IMR-90 (cell line): Measurements from ENCODE around the gene DSCAML1. TPM values are rescaled to one million over a fixed set of nuclear protein-coding genes. Genes with fewer than 3 reads are reported as not detected.

Experiments
- ATAC-seq: fragments of 200-7000 bp; cut with Tn5 transposase; 2 replicates; pipeline ENCODE4 v1.9.1; 2020; ENCODE audit warnings: low read depth, mild to moderate bottlenecking, moderate library complexity
- BruUV-seq: library from RNA; stranded (reverse); fragments of 400-500 nt; replicated peaks from 2 replicates; lab custom pipeline; 2021; lab: Mats Ljungman, UMichigan
- CTCF ChIA-PET: fragments of 300-600 bp; formaldehyde crosslinking; extraction: SDS; loops from one replicate; lab custom pipeline; 2021; ENCODE audit warnings: antibody characterized with exemption; lab: Yijun Ruan, JAX
- POLR2A ChIA-PET: fragments of 300-600 bp; sonication (Branson Sonifier 250); formaldehyde crosslinking; loops from one replicate; lab custom pipeline; 2022; ENCODE audit warnings: antibody characterized with exemption; ENCODE audit not compliant: unreplicated experiment; lab: Charles Lee
- DNase-seq: peaks from one replicate; pipeline ENCODE4 v3.0.0; 2013
- H2AFZ ChIP-seq: replicated peaks from 2 replicates; pipeline ENCODE3; 2013; ENCODE audit warnings: low read length, mild to moderate bottlenecking; ENCODE audit not compliant: poor library complexity
- H2AK5ac ChIP-seq: 2 replicates; pipeline ENCODE4 v1.6.1; 2013; ENCODE audit warnings: low read depth, low read length, inconsistent platforms
- H2AK9ac ChIP-seq: replicated peaks from 2 replicates; pipeline ENCODE3; 2013; ENCODE audit warnings: mild to moderate bottlenecking, low read depth, low read length, moderate library complexity; ENCODE audit not compliant: poor library complexity
- H2BK120ac ChIP-seq: 2 replicates; pipeline ENCODE4 v1.6.1; 2013; ENCODE audit warnings: low read depth, low read length, inconsistent platforms
- H2BK15ac ChIP-seq: 3 replicates; pipeline ENCODE4 v1.6.1; 2013; ENCODE audit warnings: low read depth, low read length, inconsistent platforms
- H2BK20ac ChIP-seq: 2 replicates; pipeline ENCODE4 v1.6.1; 2013; ENCODE audit warnings: low read depth, mild to moderate bottlenecking, inconsistent platforms, low read length, moderate library complexity
- H2BK5ac ChIP-seq: 2 replicates; pipeline ENCODE4 v1.6.1; 2013; ENCODE audit warnings: mild to moderate bottlenecking, low read depth, low read length, inconsistent platforms; ENCODE audit not compliant: poor library complexity, severe bottlenecking
- H3K14ac ChIP-seq: replicated peaks from 2 replicates; pipeline ENCODE4 v1.6.1; 2013; ENCODE audit warnings: low read depth, low read length, inconsistent platforms
- H3K18ac ChIP-seq: 2 replicates; pipeline ENCODE4 v1.6.1; 2013; ENCODE audit warnings: low read depth, low read length, control low read depth
- H3K23ac ChIP-seq: 2 replicates; pipeline ENCODE4 v1.6.1; 2013; ENCODE audit warnings: low read depth, low read length, inconsistent platforms
- H3K27ac ChIP-seq: 2 replicates; pipeline ENCODE4 v1.5.1; 2013; ENCODE audit warnings: mild to moderate bottlenecking, control low read depth, low read length; ENCODE audit not compliant: insufficient read depth
- H3K27me3 ChIP-seq: 2 replicates; pipeline ENCODE4 v1.6.1; 2013; ENCODE audit warnings: low read length; ENCODE audit not compliant: control insufficient read depth, insufficient read depth
- H3K36me3 ChIP-seq: 2 replicates; pipeline ENCODE4 v1.6.1; 2013; ENCODE audit warnings: low read length, mixed read lengths; ENCODE audit not compliant: control insufficient read depth, insufficient read depth
- H3K4ac ChIP-seq: 2 replicates; pipeline ENCODE4 v1.6.1; 2013; ENCODE audit warnings: low read depth, low read length, inconsistent platforms
- H3K4me1 ChIP-seq: 2 replicates; pipeline ENCODE4 v1.6.1; 2013; ENCODE audit warnings: low read length, mixed read lengths; ENCODE audit not compliant: control insufficient read depth, insufficient read depth
- H3K4me2 ChIP-seq: 2 replicates; pipeline ENCODE4 v1.6.1; 2013; ENCODE audit warnings: low read depth, mild to moderate bottlenecking, control low read depth, low read length, moderate library complexity
- H3K4me3 ChIP-seq: 2 replicates; pipeline ENCODE4 v1.5.1; 2013; ENCODE audit warnings: low read depth, mild to moderate bottlenecking, control low read depth, low read length, moderate library complexity; ENCODE audit not compliant: insufficient read depth
- H3K56ac ChIP-seq: 2 replicates; pipeline ENCODE4 v1.6.1; 2013; ENCODE audit warnings: low read length, inconsistent platforms; ENCODE audit not compliant: insufficient read depth; ENCODE audit errors: extremely low read depth
- H3K79me1 ChIP-seq, 2 experiments: 2 replicates each; pipeline ENCODE4 v1.6.1; 2013; ENCODE audit warnings: low read length in 2 of 2, inconsistent platforms in 1 of 2, low read depth in 1 of 2
- H3K9ac ChIP-seq: 2 replicates; pipeline ENCODE4 v1.6.1; 2013; ENCODE audit warnings: low read depth, low read length, control low read depth
- H3K9me1 ChIP-seq: 2 replicates; pipeline ENCODE4 v1.6.1; 2013; ENCODE audit warnings: low read length, inconsistent platforms; ENCODE audit not compliant: insufficient read depth
- H3K9me3 ChIP-seq: 2 replicates; pipeline ENCODE4 v1.6.1; 2013; ENCODE audit warnings: low read length; ENCODE audit not compliant: control insufficient read depth, insufficient read depth
- H4K20me1 ChIP-seq: 2 replicates; pipeline ENCODE4 v1.6.1; 2013; ENCODE audit warnings: low read length, inconsistent platforms; ENCODE audit not compliant: insufficient read depth
- H4K5ac ChIP-seq: 2 replicates; pipeline ENCODE4 v1.6.1; 2013; ENCODE audit warnings: mild to moderate bottlenecking, low read depth, low read length, control low read depth
- H4K8ac ChIP-seq, 2 experiments: 2 replicates each; pipeline ENCODE4 v1.6.1; 2013; ENCODE audit warnings: low read depth in 2 of 2, low read length in 2 of 2, control low read depth in 1 of 2, inconsistent platforms in 1 of 2
- H4K91ac ChIP-seq: 2 replicates; pipeline ENCODE4 v1.6.1; 2013; ENCODE audit warnings: low read depth, low read length, inconsistent platforms; ENCODE audit not compliant: insufficient read depth
- BHLHE40 ChIP-seq: fragments of 150-350 bp; IDR thresholded peaks from 2 replicates; pipeline ENCODE4 v1.6.1; 2016; ENCODE audit warnings: mild to moderate bottlenecking, low read depth, low read length
- CEBPB ChIP-seq: IDR thresholded peaks from 2 replicates; pipeline ENCODE4 v1.6.1; 2012; ENCODE audit warnings: low read depth, low read length, improper control_type of control experiment
- CHD1 ChIP-seq: IDR thresholded peaks from 2 replicates; pipeline ENCODE4 v1.6.1; 2012; ENCODE audit warnings: low read depth, low read length, improper control_type of control experiment
- CTCF ChIP-seq: conservative IDR thresholded peaks from 2 replicates; pipeline ENCODE4 v1.5.1; 2012; ENCODE audit warnings: mild to moderate bottlenecking, low read depth, low read length, improper control_type of control experiment
- ELK1 ChIP-seq: fragments of 150-350 bp; IDR thresholded peaks from 2 replicates; pipeline ENCODE4 v1.6.1; 2016; ENCODE audit warnings: low read depth, mild to moderate bottlenecking, low read length, moderate library complexity, borderline replicate concordance
- FOS ChIP-seq: fragments of 150-350 bp; IDR thresholded peaks from 2 replicates; pipeline ENCODE4 v1.6.1; 2016; ENCODE audit warnings: low read depth, low read length
- MAFK ChIP-seq: IDR thresholded peaks from 2 replicates; pipeline ENCODE4 v1.6.1; 2012; ENCODE audit warnings: low read depth, low read length, improper control_type of control experiment
- MAZ ChIP-seq: IDR thresholded peaks from 2 replicates; pipeline ENCODE4 v1.6.1; 2012; ENCODE audit warnings: low read depth, mild to moderate bottlenecking, low read length, improper control_type of control experiment, moderate library complexity, borderline replicate concordance
- MXI1 ChIP-seq: IDR thresholded peaks from 2 replicates; pipeline ENCODE4 v1.6.1; 2012; ENCODE audit warnings: low read depth, mild to moderate bottlenecking, low read length, moderate library complexity, borderline replicate concordance
- NFE2L2 ChIP-seq: fragments of 150-350 bp; IDR thresholded peaks from 2 replicates; pipeline ENCODE4 v1.6.1; 2016; ENCODE audit warnings: low read depth, mild to moderate bottlenecking, low read length
- POLR2A ChIP-seq: IDR thresholded peaks from 2 replicates; pipeline ENCODE4 v1.6.1; 2012; ENCODE audit warnings: mild to moderate bottlenecking, low read depth, low read length
- RAD21 ChIP-seq: IDR thresholded peaks from 2 replicates; pipeline ENCODE4 v1.6.1; 2012; ENCODE audit warnings: low read length, improper control_type of control experiment
- RCOR1 ChIP-seq: IDR thresholded peaks from 2 replicates; pipeline ENCODE4 v1.6.1; 2012; ENCODE audit warnings: mild to moderate bottlenecking, low read length, improper control_type of control experiment; ENCODE audit not compliant: insufficient replicate concordance
- RFX5 ChIP-seq: IDR thresholded peaks from 2 replicates; pipeline ENCODE4 v1.8.0; 2012; ENCODE audit warnings: low read depth, mild to moderate bottlenecking, low read length, moderate library complexity
- SMC3 ChIP-seq: fragments of 150-350 bp; IDR thresholded peaks from 2 replicates; pipeline ENCODE4 v1.6.1; 2016; ENCODE audit warnings: low read depth, mild to moderate bottlenecking, antibody characterized with exemption, low read length, moderate library complexity
- USF2 ChIP-seq: fragments of 150-350 bp; IDR thresholded peaks from 2 replicates; pipeline ENCODE4 v1.6.1; 2017; ENCODE audit warnings: mild to moderate bottlenecking, antibody characterized with exemption, low read length, low read depth
- WGBS, 2 experiments: methylation state at CpG; one replicate each; pipeline versions ENCODE4 v1.1.5 to v1.1.7; 2013; ENCODE audit warnings: missing lambda C conversion rate in 2 of 2; ENCODE audit not compliant: insufficient read length in 1 of 2; ENCODE audit errors: extremely low coverage in 2 of 2; 5-methylcytosine and 5-hydroxymethylcytosine counted together
- dilution Hi-C: fragments of 300-500 bp; cut with HindIII; formaldehyde crosslinking; loops from one replicate; pipeline ENCODE4 v1.14.3; 2018; ENCODE audit warnings: low sequenced_read_pairs; ENCODE audit not compliant: unreplicated experiment
- in situ Hi-C: fragments of 300-500 bp; cut with MboI; formaldehyde crosslinking; loops from 3 replicates; pipeline ENCODE4 v1.14.3; 2019; ENCODE audit warnings: low sequenced_read_pairs, inconsistent platforms, mixed read lengths
- intact Hi-C: fragments of 100-400 bp; cut with micrococcal nuclease; formaldehyde crosslinking; loops from 2 replicates; pipeline ENCODE4 v1.10.0; 2022
- polyA plus RNA-seq, 3 experiments: library from polyadenylated mRNA; depleted of rRNA; stranded (reverse); fragments of >200 nt; gene quantifications; 2 replicates each; pipeline ENCODE4 v1.2.3, GENCODE V29; 2012; ENCODE audit warnings: low replicate concordance in 1 of 3
- total RNA-seq: library from RNA; depleted of rRNA; stranded (reverse); fragments of >200 nt; gene quantifications from 2 replicates; pipeline ENCODE4 v1.2.3, GENCODE V29; 2012

DSCAML1 gene
- total and polyA plus RNA-seq, 2 of the 4 experiments (the other 2 are of a cell fraction), result not detected

- intact Hi-C loops, result no loop called here
- Histone ChIP-seq H2AK5ac (no peak overlapping the region), H3K79me1 (no peaks in the 10 kb centered on the region), H3K9ac (no peak overlapping the region), H4K91ac (no peak overlapping the region), H4K5ac (no peak overlapping the region), H2BK20ac (no peak overlapping the region), H4K8ac (no peak overlapping the region), H4K20me1 (no peaks in the 10 kb centered on the region), H3K4me2 (no peak overlapping the region), H3K4me3 (no peak overlapping the region), H3K27ac (no peak overlapping the region), H3K14ac (no peak overlapping the region), H2BK15ac (no peak overlapping the region), H3K56ac (no peak overlapping the region), H3K4ac (no peak overlapping the region), H3K4me1 (no peaks in the 10 kb centered on the region), H3K27me3 (peaks cover 18% of the 10 kb centered on the region), H3K36me3 (no peaks in the 10 kb centered on the region), H2BK5ac (no peak overlapping the region), H3K9me3 (no peaks in the 10 kb centered on the region), H2AK9ac (no peak overlapping the region), H2BK120ac (no peak overlapping the region), H3K18ac (no peak overlapping the region), H3K9me1 (no peaks in the 10 kb centered on the region), H3K23ac (no peak overlapping the region), H2AFZ (no peak overlapping the region)
- DNase-seq (no peak), ATAC-seq (no peak)
- POLR2A ChIA-PET, result no interaction called here
- dilution Hi-C loops, result no loop called here
- BruUV-seq, result no TSS peak
- CTCF ChIA-PET, result interaction anchor here (1.0 kb wide), 1 partner anchor 518 kb away, joined by 3 read pairs; no protein-coding TSS in a partner anchor
- WGBS, 2 experiments, result 80% methylated on average over 5 of the region's 32 CpGs; no CpG with 5 or more reads in 1 of the 2 experiments
- in situ Hi-C loops, result no loop called here
- TF ChIP-seq USF2, result no peak
- no peak for TF ChIP-seq RAD21
- TF ChIP-seq FOS, result no peak
- TF ChIP-seq RCOR1, result no peak
- TF ChIP-seq MAFK, result no peak
- no peak for TF ChIP-seq SMC3
- no peak for TF ChIP-seq ELK1
- TF ChIP-seq CTCF, result no peak
- TF ChIP-seq NFE2L2, result no peak
- TF ChIP-seq CEBPB, result no peak
- TF ChIP-seq RFX5, result no peak
- TF ChIP-seq BHLHE40, result no peak
- TF ChIP-seq MXI1, result no peak
- TF ChIP-seq MAZ, result no peak
- TF ChIP-seq CHD1, result no peak
- TF ChIP-seq POLR2A, result no peak
Observed at GRCh38 chr11:117428186-117428855, 368.7 kb downstream of the DSCAML1 start.
